ENCODE results near the gene FUT3. TPM values are rescaled to one million over a fixed set of nuclear protein-coding genes. Genes with fewer than 3 reads are reported as not detected.

The FUT3 gene
- total RNA-seq, 1 experiment from 2014 or later: 0.51 TPM

GRCh38 chr19:5801796-5802619 lies 49.2 kb downstream of the FUT3 start:
- ChIA-PET CTCF (interaction anchor here (0.6 to 1.0 kb wide), 3 partner anchors 11 to 101 kb away, joined by 3 read pairs; partner anchors contain the start of gene NDUFA11), POLR2A (no interaction called here)
- Mint-ChIP-seq H3K9me3 (ENCODE audit: unreplicated experiment) (no peaks in the 10 kb centered on the region), H3K27ac (ENCODE audit: low read depth, unreplicated experiment) (no peak overlapping the region), H3K36me3 (ENCODE audit: insufficient read depth, unreplicated experiment) (peaks cover 4% of the 10 kb centered on the region), H3K27me3 (ENCODE audit: insufficient read depth, unreplicated experiment) (no peaks in the 10 kb centered on the region), H3K4me1 (ENCODE audit: insufficient read depth, unreplicated experiment) (no peaks in the 10 kb centered on the region), H3K4me3 (ENCODE audit: unreplicated experiment) (no peak overlapping the region)
- no TSS peak for BruUV-seq (replicated peaks)
- TF ChIP-seq CTCF (IDR thresholded peaks at IDR 0.05; ENCODE audit: unreplicated experiment): no peak
- no peak for DNase-seq (ENCODE audit: unreplicated experiment)
- intact Hi-C loops (cut with micrococcal nuclease): loop anchor here (10.0 kb wide), 1 partner anchor 183 kb away; no protein-coding TSS in a partner anchor

- Mint-ChIP-seq H3K9me3 (ENCODE audit: unreplicated experiment) (no peaks in the 10 kb centered on the region), H3K4me3 (ENCODE audit: unreplicated experiment) (no peak overlapping the region), H3K4me1 (ENCODE audit: insufficient read depth, unreplicated experiment) (no peaks in the 10 kb centered on the region), H3K27ac (ENCODE audit: low read depth, unreplicated experiment) (no peak overlapping the region), H3K36me3 (ENCODE audit: insufficient read depth, unreplicated experiment) (no peaks in the 10 kb centered on the region), H3K27me3 (ENCODE audit: insufficient read depth, unreplicated experiment) (no peaks in the 10 kb centered on the region)
- intact Hi-C loops (cut with micrococcal nuclease): loop anchor here (10.0 kb wide), 1 partner anchor 184 kb away; no protein-coding TSS in a partner anchor
- ChIA-PET CTCF (no interaction called here), POLR2A (no interaction called here)
- DNase-seq (ENCODE audit: unreplicated experiment): no peak
- BruUV-seq (replicated peaks): no TSS peak
- TF ChIP-seq CTCF (IDR thresholded peaks at IDR 0.05; ENCODE audit: unreplicated experiment): no peak
Measured at GRCh38 chr19:5800361-5801270, 50.6 kb downstream of the FUT3 start.

GRCh38 chr19:5799247-5800241 lies 51.7 kb downstream of the FUT3 start:
- no peak for DNase-seq (ENCODE audit: unreplicated experiment)
- no TSS peak for BruUV-seq (replicated peaks)
- Mint-ChIP-seq H3K36me3 (ENCODE audit: insufficient read depth, unreplicated experiment) (no peaks in the 10 kb centered on the region), H3K27ac (ENCODE audit: low read depth, unreplicated experiment) (no peak overlapping the region), H3K4me1 (ENCODE audit: insufficient read depth, unreplicated experiment) (no peaks in the 10 kb centered on the region), H3K9me3 (ENCODE audit: unreplicated experiment) (no peaks in the 10 kb centered on the region), H3K27me3 (ENCODE audit: insufficient read depth, unreplicated experiment) (no peaks in the 10 kb centered on the region), H3K4me3 (ENCODE audit: unreplicated experiment) (no peak overlapping the region)
- POLR2A ChIA-PET: no interaction called here
- CTCF ChIA-PET: no interaction called here
- no peak for TF ChIP-seq CTCF (IDR thresholded peaks at IDR 0.05; ENCODE audit: unreplicated experiment)
- intact Hi-C loops (cut with micrococcal nuclease): loop anchor here (10.0 kb wide), 2 partner anchors 105 to 185 kb away; partner anchors contain the start of gene RPL36

All from MCF 10A (cell line).